Thoracic aorta (tissue), 2 donors: ENCODE results near the gene PSD. TPM values are rescaled to one million over a fixed set of nuclear protein-coding genes. Genes with fewer than 3 reads are reported as not detected.

Experiments used
- ATAC-seq: fragments of 150-250 bp; one replicate; pipeline ENCODE4 v1.8.0; 2017; ENCODE audit warnings: low read depth; ENCODE audit not compliant: insufficient number of reproducible peaks, low FRiP score
- DNase-seq: peaks from one replicate; pipeline ENCODE4 v3.0.0-alpha.2; 2020; ENCODE audit warnings: low spot score
- H3K27ac ChIP-seq, 2 donors: fragments of 200-600 bp; sonication (generic); 1 replicate in 1 of 2; 2 replicates in 1 of 2; pipeline ENCODE4 v1.5.1; 2016; ENCODE audit warnings: mild to moderate bottlenecking in 2 of 2, moderate library complexity in 2 of 2
- H3K27me3 ChIP-seq: fragments of 200-600 bp; sonication (generic); replicated peaks from 2 replicates; pipeline ENCODE4 v1.6.0; 2016; ENCODE audit warnings: mild to moderate bottlenecking; ENCODE audit not compliant: insufficient read depth
- H3K36me3 ChIP-seq: fragments of 200-600 bp; sonication (generic); one replicate; pipeline ENCODE4 v1.5.1; 2016
- H3K4me1 ChIP-seq, 2 donors: fragments of 200-600 bp; sonication (generic); 1 replicate in 1 of 2; 2 replicates in 1 of 2; pipeline versions ENCODE4 v1.5.1 to v1.6.0; 2016; ENCODE audit warnings: low read depth in 2 of 2, mild to moderate bottlenecking in 1 of 2; ENCODE audit not compliant: control insufficient read depth in 1 of 2
- H3K4me3 ChIP-seq: fragments of 200-600 bp; sonication (generic); 2 replicates; pipeline ENCODE4 v1.5.1; 2016; ENCODE audit warnings: mild to moderate bottlenecking
- H3K9me3 ChIP-seq: fragments of 200-600 bp; sonication (generic); 2 replicates; pipeline ENCODE4 v1.5.1; 2016
- total RNA-seq, 2 donors: library from RNA; depleted of rRNA; stranded (reverse); fragments of >200 nt; gene quantifications; one replicate each; pipeline versions ENCODE4 v1.1.0 to v1.2.3, GENCODE V29; 2016
- TF ChIP-seq, protein P1 (sequence below): fragments of 200-600 bp; sonication (generic); IDR thresholded peaks from one replicate; pipeline ENCODE4 v1.5.1; 2019; ENCODE audit warnings: antibody characterized with exemption

The PSD gene
- total RNA-seq, 2 donors from 2014 or later = 0.21 TPM; not detected in 1

DNA sequence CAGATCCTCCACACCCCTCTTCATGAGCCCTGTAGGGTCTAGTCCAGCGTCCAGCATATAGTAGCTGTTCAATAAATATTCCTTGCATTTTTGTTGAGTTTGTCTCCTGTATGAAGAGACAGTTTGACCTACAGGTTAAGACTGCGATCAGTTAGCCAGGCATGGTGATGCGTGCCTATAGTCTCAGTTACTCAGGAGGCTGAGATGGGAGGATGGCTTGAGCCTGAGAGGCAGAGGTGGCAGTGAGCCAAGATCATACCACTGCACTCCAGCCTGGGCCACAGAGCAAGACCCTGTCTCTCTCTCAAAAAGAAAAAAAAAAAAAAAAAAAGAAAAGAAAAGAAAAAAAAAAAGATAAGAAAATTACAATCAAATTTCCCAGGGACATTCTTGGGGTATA, 18.9 kb upstream of the PSD start:
- Histone ChIP-seq H3K4me3 (no peak overlapping the region), H3K36me3 (no peaks in the 10 kb centered on the region), H3K9me3 (no peaks in the 10 kb centered on the region), H3K27me3 (no peaks in the 10 kb centered on the region), H3K4me1 (peaks cover 12 to 17% of the 10 kb centered on the region in 2 donors), H3K27ac (no peak overlapping the region)
- ATAC-seq (no peak), DNase-seq (no peak)
- TF ChIP-seq, protein P1, sequence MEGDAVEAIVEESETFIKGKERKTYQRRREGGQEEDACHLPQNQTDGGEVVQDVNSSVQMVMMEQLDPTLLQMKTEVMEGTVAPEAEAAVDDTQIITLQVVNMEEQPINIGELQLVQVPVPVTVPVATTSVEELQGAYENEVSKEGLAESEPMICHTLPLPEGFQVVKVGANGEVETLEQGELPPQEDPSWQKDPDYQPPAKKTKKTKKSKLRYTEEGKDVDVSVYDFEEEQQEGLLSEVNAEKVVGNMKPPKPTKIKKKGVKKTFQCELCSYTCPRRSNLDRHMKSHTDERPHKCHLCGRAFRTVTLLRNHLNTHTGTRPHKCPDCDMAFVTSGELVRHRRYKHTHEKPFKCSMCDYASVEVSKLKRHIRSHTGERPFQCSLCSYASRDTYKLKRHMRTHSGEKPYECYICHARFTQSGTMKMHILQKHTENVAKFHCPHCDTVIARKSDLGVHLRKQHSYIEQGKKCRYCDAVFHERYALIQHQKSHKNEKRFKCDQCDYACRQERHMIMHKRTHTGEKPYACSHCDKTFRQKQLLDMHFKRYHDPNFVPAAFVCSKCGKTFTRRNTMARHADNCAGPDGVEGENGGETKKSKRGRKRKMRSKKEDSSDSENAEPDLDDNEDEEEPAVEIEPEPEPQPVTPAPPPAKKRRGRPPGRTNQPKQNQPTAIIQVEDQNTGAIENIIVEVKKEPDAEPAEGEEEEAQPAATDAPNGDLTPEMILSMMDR = no peak

DNA sequence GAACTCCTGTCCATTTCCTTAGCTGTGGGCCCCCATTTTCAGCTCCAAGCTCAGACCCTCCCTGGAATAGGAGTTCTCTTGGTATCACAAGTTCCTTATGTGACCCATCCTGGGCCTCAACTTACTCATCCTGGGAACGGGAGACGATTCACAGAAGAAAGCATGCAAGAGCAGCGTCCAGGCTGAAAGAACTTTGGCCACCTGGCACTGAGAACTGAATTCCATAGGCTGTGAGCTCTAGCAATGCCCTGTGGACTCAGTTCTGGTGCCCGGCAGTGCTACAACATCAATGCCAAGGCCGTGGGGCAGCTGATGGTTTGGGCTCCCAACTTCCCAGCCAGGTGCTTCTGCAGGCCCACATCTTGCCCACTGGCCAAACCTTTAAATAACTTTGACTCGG, 17.7 kb upstream of the PSD start:
- ATAC-seq (no peak), DNase-seq (no peak)
- Histone ChIP-seq H3K4me3 (peak overlapping the region; percentile 62), H3K9me3 (no peaks in the 10 kb centered on the region), H3K27ac (no peak overlapping the region), H3K4me1 (peaks cover 15 to 26% of the 10 kb centered on the region in 2 donors), H3K36me3 (no peaks in the 10 kb centered on the region), H3K27me3 (no peaks in the 10 kb centered on the region)
- TF ChIP-seq, protein P1 = no peak

DNA sequence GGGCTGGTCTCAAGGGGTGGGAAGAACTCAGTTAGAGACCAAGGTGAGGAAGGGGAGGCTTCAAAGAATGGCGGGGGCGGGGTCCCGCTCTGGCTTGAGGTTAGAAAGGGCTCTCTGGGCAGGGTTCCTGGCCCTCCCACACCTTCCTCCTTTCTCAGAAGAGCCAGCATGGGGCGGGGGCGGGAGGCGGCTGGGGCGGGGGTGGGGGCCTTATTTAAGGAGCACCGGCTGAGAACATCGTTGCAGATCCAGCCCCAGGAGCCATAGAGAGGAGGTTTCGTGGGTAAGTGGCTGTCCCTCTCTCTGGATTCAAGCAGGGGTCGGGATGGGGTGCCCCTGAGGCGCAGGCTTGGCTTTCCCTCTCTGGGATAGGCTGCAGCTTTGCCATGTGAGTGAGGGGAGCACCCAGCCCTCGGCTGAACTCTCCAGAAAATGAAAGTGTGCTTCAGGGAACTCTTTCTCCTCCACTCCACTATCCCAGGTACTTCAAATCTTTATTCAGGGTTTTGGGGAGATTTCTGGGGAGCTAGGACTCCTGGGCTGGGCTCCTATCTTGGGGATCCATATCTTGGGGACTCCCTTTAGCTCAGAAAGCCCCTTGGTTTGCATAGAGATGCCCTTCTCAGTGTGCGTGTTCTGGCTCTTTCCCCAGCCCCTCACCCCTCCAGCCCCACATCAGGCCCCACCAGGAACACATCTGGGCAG, 17.1 kb upstream of the PSD start:
- TF ChIP-seq, protein P1 = no peak
- Histone ChIP-seq H3K4me3 (peak overlapping the region; percentile 62), H3K9me3 (no peaks in the 10 kb centered on the region), H3K4me1 (peaks cover 16 to 29% of the 10 kb centered on the region in 2 donors), H3K27ac (peak overlapping the region in 1 of 2 donors; percentile 37), H3K27me3 (no peaks in the 10 kb centered on the region), H3K36me3 (no peaks in the 10 kb centered on the region)
- ATAC-seq (no peak), DNase-seq (no peak)

DNA sequence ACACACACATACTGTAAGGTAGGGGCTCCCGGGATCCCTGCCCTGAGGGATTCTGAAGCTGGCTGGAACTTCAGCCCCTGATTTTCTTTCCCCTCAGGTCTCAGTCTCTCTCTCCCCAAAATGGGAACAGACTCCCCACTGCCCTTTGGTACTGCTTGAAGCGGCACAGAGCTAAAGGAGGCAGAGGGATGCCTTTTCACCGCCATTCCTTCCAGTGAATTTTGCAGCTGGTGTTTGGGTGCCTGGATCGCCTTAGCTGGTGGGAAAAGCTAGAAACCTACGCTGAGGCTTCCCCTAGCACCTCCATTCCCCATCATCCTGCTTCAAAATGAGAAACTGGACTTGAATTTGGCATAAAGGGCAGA, 16.5 kb upstream of the PSD start:
- ATAC-seq = no peak
- no peaks in the 10 kb centered on the region for H3K36me3 ChIP-seq
- H3K27me3 ChIP-seq = no peaks in the 10 kb centered on the region
- TF ChIP-seq, protein P1 = no peak
- peaks cover 16 to 29% of the 10 kb centered on the region in 2 donors for H3K4me1 ChIP-seq
- H3K4me3 ChIP-seq = peak overlapping the region; percentile 62
- no peak for DNase-seq
- H3K27ac ChIP-seq = peak overlapping the region in 1 of 2 donors; percentile 37
- no peaks in the 10 kb centered on the region for H3K9me3 ChIP-seq

DNA sequence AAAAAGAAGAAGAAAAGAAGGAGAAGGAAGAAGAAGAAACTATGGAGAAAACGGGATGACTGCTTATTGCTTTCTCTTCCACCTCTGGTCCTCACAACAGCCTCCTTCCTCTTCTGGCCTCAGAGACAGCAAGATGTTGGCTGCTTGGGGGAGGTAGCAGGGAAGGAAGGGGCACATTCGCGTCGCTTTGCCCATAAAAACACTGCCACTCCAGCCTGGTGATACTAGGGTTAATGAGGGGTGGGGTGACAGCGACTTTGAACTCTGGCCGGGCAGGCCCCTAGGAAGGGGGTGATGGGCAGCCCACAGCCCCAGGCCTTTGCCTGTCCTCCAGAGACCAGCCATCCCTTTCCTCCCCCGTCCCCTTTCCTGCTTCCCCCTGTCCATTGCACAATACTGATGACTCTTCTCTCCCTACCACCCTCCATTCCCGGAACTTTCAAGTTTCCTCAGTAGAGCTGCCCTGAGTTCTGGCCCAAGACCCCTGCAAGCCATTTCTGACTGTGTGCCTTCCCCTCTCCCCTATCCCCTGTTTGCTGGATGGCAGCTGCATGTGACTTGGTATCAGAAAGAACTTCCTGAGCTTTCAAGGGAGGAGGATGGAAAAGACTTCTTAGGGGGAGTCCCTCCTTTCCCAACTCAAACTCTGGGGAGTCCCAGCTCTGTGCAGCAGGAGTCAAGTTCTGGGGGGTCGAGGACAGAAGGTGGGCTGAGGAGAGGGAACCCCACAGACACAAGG, 16.0 kb upstream of the PSD start:
- Histone ChIP-seq H3K36me3 (no peaks in the 10 kb centered on the region), H3K4me3 (peak overlapping the region; percentile 62), H3K27ac (peak overlapping the region in 1 of 2 donors; percentile 37), H3K4me1 (peaks cover 16 to 29% of the 10 kb centered on the region in 2 donors), H3K9me3 (no peaks in the 10 kb centered on the region), H3K27me3 (no peaks in the 10 kb centered on the region)
- TF ChIP-seq, protein P1 = no peak
- no peak for DNase-seq
- ATAC-seq = no peak
